Ishikawa (cell line): Measurements from ENCODE around the gene SYMPK.

Source experiments
- EP300 ChIP-seq: IDR thresholded peaks from 2 replicates; pipeline ENCODE4 v1.6.1; 2012; ENCODE audit warnings: borderline replicate concordance
- RAD21 ChIP-seq: IDR thresholded peaks from 2 replicates; pipeline ENCODE4 v1.6.1; 2012; ENCODE audit warnings: low read depth
- TAF1 ChIP-seq: IDR thresholded peaks from 2 replicates; pipeline ENCODE4 v1.6.1; 2012; ENCODE audit warnings: low read depth, mild to moderate bottlenecking
- USF1 ChIP-seq: IDR thresholded peaks from 2 replicates; pipeline ENCODE4 v1.6.1; 2012
- TF ChIP-seq, protein P1 (sequence below): IDR thresholded peaks from 2 replicates; pipeline ENCODE4 v1.6.1; 2012
- TF ChIP-seq, protein P2 (sequence below): IDR thresholded peaks from 2 replicates; pipeline ENCODE4 v1.6.1; 2012; ENCODE audit warnings: low read depth, mild to moderate bottlenecking

DNA sequence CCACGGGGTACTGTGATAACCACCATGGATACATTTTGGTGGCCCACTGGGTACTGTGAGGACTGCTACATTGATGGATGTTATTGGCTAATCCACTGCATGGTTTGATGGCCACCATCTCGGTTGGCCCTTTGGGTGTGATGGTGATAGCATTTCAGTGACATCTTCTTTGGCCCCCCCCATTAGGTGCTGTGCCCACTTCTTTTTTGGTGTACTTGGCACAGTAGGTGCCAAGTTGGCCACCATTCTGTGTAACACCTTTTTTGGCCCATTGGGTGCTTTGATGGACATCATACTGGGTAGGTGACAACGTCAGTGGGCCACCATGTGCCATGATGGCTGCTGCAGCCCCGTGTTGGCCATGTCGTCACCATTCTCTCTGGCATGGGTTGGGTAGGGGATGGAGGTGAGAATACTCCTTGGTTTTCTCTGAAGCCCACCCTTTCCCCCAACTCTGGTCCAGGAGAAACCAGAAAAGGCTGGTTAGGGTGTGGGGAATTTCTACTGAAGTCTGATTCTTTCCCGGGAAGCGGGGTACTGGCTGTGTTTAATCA lies 10.3 kb upstream of the SYMPK start:
- TF ChIP-seq EP300 (no peak), USF1 (no peak), TAF1 (no peak), RAD21 (no peak)
- TF ChIP-seq, protein P1, sequence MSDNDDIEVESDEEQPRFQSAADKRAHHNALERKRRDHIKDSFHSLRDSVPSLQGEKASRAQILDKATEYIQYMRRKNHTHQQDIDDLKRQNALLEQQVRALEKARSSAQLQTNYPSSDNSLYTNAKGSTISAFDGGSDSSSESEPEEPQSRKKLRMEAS: no peak
- TF ChIP-seq, protein P2, sequence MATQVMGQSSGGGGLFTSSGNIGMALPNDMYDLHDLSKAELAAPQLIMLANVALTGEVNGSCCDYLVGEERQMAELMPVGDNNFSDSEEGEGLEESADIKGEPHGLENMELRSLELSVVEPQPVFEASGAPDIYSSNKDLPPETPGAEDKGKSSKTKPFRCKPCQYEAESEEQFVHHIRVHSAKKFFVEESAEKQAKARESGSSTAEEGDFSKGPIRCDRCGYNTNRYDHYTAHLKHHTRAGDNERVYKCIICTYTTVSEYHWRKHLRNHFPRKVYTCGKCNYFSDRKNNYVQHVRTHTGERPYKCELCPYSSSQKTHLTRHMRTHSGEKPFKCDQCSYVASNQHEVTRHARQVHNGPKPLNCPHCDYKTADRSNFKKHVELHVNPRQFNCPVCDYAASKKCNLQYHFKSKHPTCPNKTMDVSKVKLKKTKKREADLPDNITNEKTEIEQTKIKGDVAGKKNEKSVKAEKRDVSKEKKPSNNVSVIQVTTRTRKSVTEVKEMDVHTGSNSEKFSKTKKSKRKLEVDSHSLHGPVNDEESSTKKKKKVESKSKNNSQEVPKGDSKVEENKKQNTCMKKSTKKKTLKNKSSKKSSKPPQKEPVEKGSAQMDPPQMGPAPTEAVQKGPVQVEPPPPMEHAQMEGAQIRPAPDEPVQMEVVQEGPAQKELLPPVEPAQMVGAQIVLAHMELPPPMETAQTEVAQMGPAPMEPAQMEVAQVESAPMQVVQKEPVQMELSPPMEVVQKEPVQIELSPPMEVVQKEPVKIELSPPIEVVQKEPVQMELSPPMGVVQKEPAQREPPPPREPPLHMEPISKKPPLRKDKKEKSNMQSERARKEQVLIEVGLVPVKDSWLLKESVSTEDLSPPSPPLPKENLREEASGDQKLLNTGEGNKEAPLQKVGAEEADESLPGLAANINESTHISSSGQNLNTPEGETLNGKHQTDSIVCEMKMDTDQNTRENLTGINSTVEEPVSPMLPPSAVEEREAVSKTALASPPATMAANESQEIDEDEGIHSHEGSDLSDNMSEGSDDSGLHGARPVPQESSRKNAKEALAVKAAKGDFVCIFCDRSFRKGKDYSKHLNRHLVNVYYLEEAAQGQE: no peak
